HEK293 (cell line): Measurements from ENCODE around the gene CLIC5.

Experiments
- CTCF ChIA-PET: fragments of 350-600 bp; formaldehyde crosslinking; extraction: SDS; loops from one replicate; lab custom pipeline; 2021; ENCODE audit warnings: antibody characterized with exemption; lab: Yijun Ruan, JAX
- POLR2A ChIA-PET: fragments of 300-600 bp; formaldehyde crosslinking; extraction: SDS; loops from one replicate; lab custom pipeline; 2020; ENCODE audit warnings: antibody characterized with exemption, inconsistent platforms; lab: Yijun Ruan, JAX
- H3K27ac ChIP-seq: fragments of 200-500 bp; sonication (Bioruptor generic); 2 replicates; pipeline ENCODE4 v1.5.1; 2014; ENCODE audit warnings: low read depth, low read length, control low read depth, inconsistent platforms; ENCODE audit errors: extremely low read depth
- H3K36me3 ChIP-seq, 2 experiments: fragments of 200-500 bp in 1 of 2; sonication (Bioruptor generic) in 1 of 2; 1 replicate in 1 of 2; 2 replicates in 1 of 2; pipeline ENCODE4 v1.5.1; 2014 to 2017; ENCODE audit warnings: inconsistent platforms in 2 of 2, low read length in 2 of 2; ENCODE audit not compliant: control insufficient read depth in 2 of 2, insufficient read depth in 1 of 2
- H3K4me1 ChIP-seq: fragments of 200-500 bp; sonication (Bioruptor generic); 2 replicates; pipeline ENCODE4 v1.5.1; 2014; ENCODE audit warnings: mild to moderate bottlenecking, low read length, inconsistent platforms; ENCODE audit not compliant: control insufficient read depth, insufficient read depth
- H3K4me3 ChIP-seq: 2 replicates; pipeline ENCODE4 v1.5.1; 2011; ENCODE audit warnings: low read depth, mild to moderate bottlenecking, control low read depth, low read length, moderate library complexity
- H3K9me3 ChIP-seq: fragments of 200-500 bp; sonication (Bioruptor generic); 2 replicates; pipeline ENCODE4 v1.5.1; 2014; ENCODE audit warnings: low read depth, low read length, inconsistent platforms; ENCODE audit not compliant: control insufficient read depth, insufficient read depth
- GLIS1 ChIP-seq: fragments of 450-650 bp; formaldehyde crosslinking; IDR thresholded peaks from 2 replicates; pipeline ENCODE4 v1.5.1; 2016; ENCODE audit warnings: missing biosample characterization, missing genetic modification characterization
- GLIS2 ChIP-seq: fragments of 450-650 bp; formaldehyde crosslinking; IDR thresholded peaks from 2 replicates; pipeline ENCODE4 v1.5.1; 2016; ENCODE audit warnings: missing biosample characterization, missing genetic modification characterization
- SETDB1 ChIP-seq: IDR thresholded peaks from one replicate; pipeline ENCODE4 v1.6.1; 2017; ENCODE audit warnings: mild to moderate bottlenecking, low read length, moderate library complexity, mixed read lengths; ENCODE audit not compliant: insufficient read length
- TRIM28 ChIP-seq: IDR thresholded peaks from 2 replicates; pipeline ENCODE4 v1.6.1; 2011; ENCODE audit warnings: low read length, control low read depth, borderline replicate concordance
- WT1 ChIP-seq: fragments of 450-650 bp; formaldehyde crosslinking; IDR thresholded peaks from 2 replicates; pipeline ENCODE4 v1.5.1; 2016; ENCODE audit warnings: missing biosample characterization, missing genetic modification characterization
- ZIC2 ChIP-seq: fragments of 450-650 bp; formaldehyde crosslinking; IDR thresholded peaks from 2 replicates; pipeline ENCODE4 v1.5.1; 2016; ENCODE audit warnings: missing biosample characterization, missing genetic modification characterization
- ZNF169 ChIP-seq: fragments of 450-650 bp; formaldehyde crosslinking; IDR thresholded peaks from 2 replicates; pipeline ENCODE4 v1.5.1; 2016; ENCODE audit warnings: missing biosample characterization, missing genetic modification characterization
- ZNF302 ChIP-seq: fragments of 450-650 bp; formaldehyde crosslinking; IDR thresholded peaks from 2 replicates; pipeline ENCODE4 v1.5.1; 2016; ENCODE audit warnings: missing biosample characterization, missing genetic modification characterization, low read depth
- ZNF311 ChIP-seq: fragments of 450-650 bp; formaldehyde crosslinking; IDR thresholded peaks from 2 replicates; pipeline ENCODE4 v1.5.1; 2017; ENCODE audit warnings: missing biosample characterization, missing genetic modification characterization, borderline replicate concordance
- ZNF341 ChIP-seq: fragments of 450-650 bp; formaldehyde crosslinking; IDR thresholded peaks from 2 replicates; pipeline ENCODE4; 2016; ENCODE audit warnings: low read depth, missing biosample characterization, missing genetic modification characterization
- ZNF366 ChIP-seq: fragments of 450-650 bp; formaldehyde crosslinking; conservative IDR thresholded peaks from 2 replicates; pipeline ENCODE4 v1.5.1; 2016; ENCODE audit warnings: missing biosample characterization, missing genetic modification characterization
- ZNF394 ChIP-seq: fragments of 450-650 bp; formaldehyde crosslinking; IDR thresholded peaks from 2 replicates; pipeline ENCODE4 v1.5.1; 2016; ENCODE audit warnings: missing biosample characterization, missing genetic modification characterization, mild to moderate bottlenecking, moderate library complexity, borderline replicate concordance
- ZNF501 ChIP-seq: fragments of 450-650 bp; formaldehyde crosslinking; IDR thresholded peaks from 2 replicates; pipeline ENCODE4 v1.5.1; 2016; ENCODE audit warnings: missing biosample characterization, missing genetic modification characterization
- ZNF514 ChIP-seq: fragments of 450-650 bp; formaldehyde crosslinking; IDR thresholded peaks from 2 replicates; pipeline ENCODE4 v1.5.1; 2016; ENCODE audit warnings: missing biosample characterization, missing genetic modification characterization
- ZNF621 ChIP-seq: fragments of 450-650 bp; formaldehyde crosslinking; IDR thresholded peaks from 2 replicates; pipeline ENCODE4 v1.5.1; 2017; ENCODE audit warnings: missing biosample characterization, missing genetic modification characterization
- ZNF670 ChIP-seq: fragments of 450-650 bp; formaldehyde crosslinking; IDR thresholded peaks from 2 replicates; pipeline ENCODE4 v1.5.1; 2016; ENCODE audit warnings: missing biosample characterization, missing genetic modification characterization, low read depth
- ZNF747 ChIP-seq: fragments of 450-650 bp; formaldehyde crosslinking; IDR thresholded peaks from 2 replicates; pipeline ENCODE4 v1.5.1; 2016; ENCODE audit warnings: missing biosample characterization, missing genetic modification characterization
- TF ChIP-seq, protein P1 (sequence below): fragments of 450-650 bp; formaldehyde crosslinking; IDR thresholded peaks from 2 replicates; pipeline ENCODE4 v1.5.1; 2016; ENCODE audit warnings: missing biosample characterization, missing genetic modification characterization, borderline replicate concordance
- TF ChIP-seq, protein P2 (sequence below): fragments of 450-650 bp; formaldehyde crosslinking; IDR thresholded peaks from 2 replicates; pipeline ENCODE4 v1.5.1; 2017; ENCODE audit warnings: missing biosample characterization, missing genetic modification characterization
- TF ChIP-seq, protein P3 (sequence below): IDR thresholded peaks from 2 replicates; pipeline ENCODE4 v1.6.1; 2011; ENCODE audit warnings: mild to moderate bottlenecking, low read depth, low read length, borderline replicate concordance

CLIC5 gene

DNA sequence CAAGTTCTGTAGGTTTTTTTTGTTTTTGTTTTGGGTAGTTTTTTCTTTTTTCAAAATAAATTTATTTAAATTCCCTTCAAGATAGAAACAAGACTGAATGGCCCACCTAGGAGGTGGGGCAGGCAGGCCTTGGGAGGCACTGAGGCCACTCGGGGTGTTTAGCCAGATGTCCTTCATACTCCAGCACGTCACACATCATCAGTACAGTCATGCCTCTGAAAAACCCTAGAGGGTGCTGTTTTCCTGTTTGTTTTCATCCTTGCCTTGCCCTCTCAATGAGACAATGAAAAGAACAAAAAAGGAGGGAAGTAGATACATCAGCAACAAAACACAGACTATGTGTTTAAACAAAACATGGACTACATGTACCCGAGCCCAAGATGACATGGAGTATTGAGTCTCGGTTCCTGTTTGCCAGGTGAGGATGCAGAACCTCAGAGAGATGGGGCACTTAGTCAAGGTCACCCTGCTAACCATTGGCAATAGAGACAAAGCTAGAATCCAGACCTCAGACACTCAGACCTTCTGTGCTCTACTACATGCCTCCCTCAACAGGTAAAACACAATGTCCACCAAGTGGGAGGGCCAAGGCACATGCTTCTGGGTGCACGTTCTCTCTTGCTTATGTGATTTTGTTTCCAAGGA is 26.8 kb upstream of the CLIC5 start (continued):
- TF ChIP-seq, protein P1, sequence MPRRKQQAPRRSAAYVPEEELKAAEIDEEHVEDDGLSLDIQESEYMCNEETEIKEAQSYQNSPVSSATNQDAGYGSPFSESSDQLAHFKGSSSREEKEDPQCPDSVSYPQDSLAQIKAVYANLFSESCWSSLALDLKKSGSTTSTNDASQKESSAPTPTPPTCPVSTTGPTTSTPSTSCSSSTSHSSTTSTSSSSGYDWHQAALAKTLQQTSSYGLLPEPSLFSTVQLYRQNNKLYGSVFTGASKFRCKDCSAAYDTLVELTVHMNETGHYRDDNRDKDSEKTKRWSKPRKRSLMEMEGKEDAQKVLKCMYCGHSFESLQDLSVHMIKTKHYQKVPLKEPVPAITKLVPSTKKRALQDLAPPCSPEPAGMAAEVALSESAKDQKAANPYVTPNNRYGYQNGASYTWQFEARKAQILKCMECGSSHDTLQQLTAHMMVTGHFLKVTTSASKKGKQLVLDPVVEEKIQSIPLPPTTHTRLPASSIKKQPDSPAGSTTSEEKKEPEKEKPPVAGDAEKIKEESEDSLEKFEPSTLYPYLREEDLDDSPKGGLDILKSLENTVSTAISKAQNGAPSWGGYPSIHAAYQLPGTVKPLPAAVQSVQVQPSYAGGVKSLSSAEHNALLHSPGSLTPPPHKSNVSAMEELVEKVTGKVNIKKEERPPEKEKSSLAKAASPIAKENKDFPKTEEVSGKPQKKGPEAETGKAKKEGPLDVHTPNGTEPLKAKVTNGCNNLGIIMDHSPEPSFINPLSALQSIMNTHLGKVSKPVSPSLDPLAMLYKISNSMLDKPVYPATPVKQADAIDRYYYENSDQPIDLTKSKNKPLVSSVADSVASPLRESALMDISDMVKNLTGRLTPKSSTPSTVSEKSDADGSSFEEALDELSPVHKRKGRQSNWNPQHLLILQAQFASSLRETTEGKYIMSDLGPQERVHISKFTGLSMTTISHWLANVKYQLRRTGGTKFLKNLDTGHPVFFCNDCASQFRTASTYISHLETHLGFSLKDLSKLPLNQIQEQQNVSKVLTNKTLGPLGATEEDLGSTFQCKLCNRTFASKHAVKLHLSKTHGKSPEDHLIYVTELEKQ (tag by site-specific recombination): no peak
- TF ChIP-seq ZNF341 (tag by site-specific recombination) (no peak), ZNF169 (tag by site-specific recombination) (no peak), WT1 (tag by site-specific recombination) (no peak)

DNA sequence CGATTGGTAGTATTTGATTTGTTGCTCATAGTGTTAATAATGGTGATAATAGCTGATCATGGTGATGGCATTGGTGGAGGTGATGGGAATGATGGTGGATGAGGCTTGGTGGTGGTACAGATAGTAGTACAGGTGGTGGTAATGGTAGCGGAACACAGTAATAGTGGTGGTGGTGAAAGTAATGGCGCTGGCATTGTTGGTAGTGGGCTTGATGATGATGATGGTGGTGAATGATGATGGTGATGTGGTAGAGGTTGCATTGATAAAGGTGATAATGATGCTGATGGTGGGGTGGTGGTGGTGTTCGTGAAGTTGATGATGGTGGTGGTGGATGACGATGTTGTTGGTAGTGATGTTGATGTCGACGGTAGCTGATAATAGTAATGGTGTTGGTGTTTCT is 24.6 kb upstream of the CLIC5 start:
- no peaks in the 10 kb centered on the region for H3K36me3 ChIP-seq
- peaks cover 5% of the 10 kb centered on the region for H3K4me1 ChIP-seq
- TF ChIP-seq ZNF366 (no peak), ZNF747 (tag by site-specific recombination) (0 out of 2 replicates have a peak, but pooled peaks have one; percentile 28), ZNF514 (no peak), ZNF302 (no peak), GLIS1 (tag by site-specific recombination) (no peak)
- H3K4me3 ChIP-seq: no peak overlapping the region
- H3K27ac ChIP-seq: no peak overlapping the region
- ChIA-PET CTCF (interaction anchor here (0.7 to 2.5 kb wide), 11 partner anchors 14 to 370 kb away, joined by 3 to 9 read pairs (median 3); no protein-coding TSS in a partner anchor), POLR2A (no interaction called here)
- no peaks in the 10 kb centered on the region for H3K9me3 ChIP-seq

DNA sequence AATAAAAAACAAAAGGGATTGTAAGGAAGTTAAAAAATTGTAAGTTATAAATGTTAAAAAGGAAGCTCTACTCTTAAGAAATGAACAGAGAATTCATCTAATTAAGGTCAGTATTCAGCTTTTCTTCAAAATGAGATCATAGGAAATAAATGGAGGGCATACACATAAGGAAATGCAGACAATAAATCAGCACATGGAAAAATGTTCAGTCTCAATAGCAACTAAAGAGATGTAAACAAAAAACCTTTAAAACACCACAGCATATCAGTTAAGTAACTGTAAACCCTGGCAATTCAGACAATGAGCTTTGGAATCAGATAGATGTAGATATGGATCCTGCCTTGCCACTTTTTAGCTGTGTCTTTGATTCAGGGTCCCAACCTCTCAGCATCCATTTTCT is 24.0 kb upstream of the CLIC5 start:
- ChIA-PET POLR2A (no interaction called here), CTCF (interaction anchor here (0.7 to 2.5 kb wide), 4 partner anchors 13 to 359 kb away, joined by 3 to 9 read pairs (median 6); no protein-coding TSS in a partner anchor)
- H3K9me3 ChIP-seq: no peaks in the 10 kb centered on the region
- TF ChIP-seq SETDB1 (no peak), ZNF501 (tag by site-specific recombination) (no peak), TRIM28 (no peak), ZNF621 (tag by site-specific recombination) (no peak), ZNF311 (tag by site-specific recombination) (no peak), ZNF670 (tag by site-specific recombination) (no peak), ZNF394 (no peak), GLIS2 (no peak), ZIC2 (tag by site-specific recombination) (no peak)
- TF ChIP-seq, protein P2, sequence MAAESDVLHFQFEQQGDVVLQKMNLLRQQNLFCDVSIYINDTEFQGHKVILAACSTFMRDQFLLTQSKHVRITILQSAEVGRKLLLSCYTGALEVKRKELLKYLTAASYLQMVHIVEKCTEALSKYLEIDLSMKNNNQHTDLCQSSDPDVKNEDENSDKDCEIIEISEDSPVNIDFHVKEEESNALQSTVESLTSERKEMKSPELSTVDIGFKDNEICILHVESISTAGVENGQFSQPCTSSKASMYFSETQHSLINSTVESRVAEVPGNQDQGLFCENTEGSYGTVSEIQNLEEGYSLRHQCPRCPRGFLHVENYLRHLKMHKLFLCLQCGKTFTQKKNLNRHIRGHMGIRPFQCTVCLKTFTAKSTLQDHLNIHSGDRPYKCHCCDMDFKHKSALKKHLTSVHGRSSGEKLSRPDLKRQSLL (tag by site-specific recombination): no peak
- TF ChIP-seq, protein P3, sequence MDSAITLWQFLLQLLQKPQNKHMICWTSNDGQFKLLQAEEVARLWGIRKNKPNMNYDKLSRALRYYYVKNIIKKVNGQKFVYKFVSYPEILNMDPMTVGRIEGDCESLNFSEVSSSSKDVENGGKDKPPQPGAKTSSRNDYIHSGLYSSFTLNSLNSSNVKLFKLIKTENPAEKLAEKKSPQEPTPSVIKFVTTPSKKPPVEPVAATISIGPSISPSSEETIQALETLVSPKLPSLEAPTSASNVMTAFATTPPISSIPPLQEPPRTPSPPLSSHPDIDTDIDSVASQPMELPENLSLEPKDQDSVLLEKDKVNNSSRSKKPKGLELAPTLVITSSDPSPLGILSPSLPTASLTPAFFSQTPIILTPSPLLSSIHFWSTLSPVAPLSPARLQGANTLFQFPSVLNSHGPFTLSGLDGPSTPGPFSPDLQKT: no peak
- no peak overlapping the region for H3K27ac ChIP-seq
- H3K36me3 ChIP-seq: no peaks in the 10 kb centered on the region
- H3K4me1 ChIP-seq: no peaks in the 10 kb centered on the region; the same call in 1 of the 2 replicates
- no peak overlapping the region for H3K4me3 ChIP-seq
